ENCODE data around the gene XRN1. TPM values are rescaled to one million over a fixed set of nuclear protein-coding genes. Genes with fewer than 3 reads are reported as not detected.

Gene XRN1
- total and polyA plus RNA-seq, 2 of the 8 experiments (the other 6 are each of a cell fraction or from before 2014, with no cell fraction given) = 1.9 to 17.2 TPM

DNA sequence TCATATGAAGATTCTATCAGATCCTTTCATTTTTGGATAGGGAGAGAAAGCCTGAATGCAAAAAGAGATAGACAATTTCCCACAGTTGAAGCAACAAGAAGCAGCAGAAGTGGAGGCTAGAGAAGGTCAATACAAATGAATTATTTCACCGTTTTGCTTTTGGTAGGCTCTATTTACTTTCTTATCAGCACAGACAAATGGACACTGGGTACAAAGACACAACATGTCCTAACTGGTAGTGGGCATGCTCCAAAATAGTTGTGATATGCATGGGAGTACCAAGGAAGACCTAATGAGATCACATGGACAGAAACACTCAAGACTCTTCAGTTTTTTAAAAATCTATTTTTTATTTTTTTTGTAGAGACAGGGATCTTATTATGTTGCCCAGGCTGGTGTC, 99.4 kb downstream of the XRN1 start:
- Histone ChIP-seq H3K23me2 (ENCODE audit: low read depth, low read length) (no peaks in the 10 kb centered on the region), H3K4ac (replicated peaks; ENCODE audit: insufficient read length, low read depth, low read length) (no peak overlapping the region), H4K5ac (ENCODE audit: insufficient read length, low read depth, low read length) (no peak overlapping the region), H2BK20ac (ENCODE audit: low read length) (no peak overlapping the region), H3K4me3 (ENCODE audit: extremely low read depth in 1 of 4, insufficient read depth in 2 of 4, low read depth in 3 of 4, low read length in 4 of 4) (no peak overlapping the region), H4K91ac (replicated peaks; ENCODE audit: insufficient read length, low read length) (no peak overlapping the region), H3K9me3 (ENCODE audit: insufficient read depth in 2 of 2, low read depth in 1 of 2, low read length in 1 of 2) (no peaks in the 10 kb centered on the region), H2BK5ac (ENCODE audit: low read depth, low read length) (no peak overlapping the region), H2BK120ac (replicated peaks; ENCODE audit: low read depth, low read length) (no peak overlapping the region), H2AK5ac (ENCODE audit: low read depth, low read length) (no peak overlapping the region), H4K20me1 (replicated peaks in 1 of 2; ENCODE audit: control insufficient read depth in 1 of 2, insufficient read depth in 2 of 2, low read length in 2 of 2) (no peaks in the 10 kb centered on the region), H2BK12ac (ENCODE audit: low read depth, low read length) (no peak overlapping the region), H3K79me2 (ENCODE audit: control insufficient read depth in 1 of 2, insufficient read depth in 2 of 2, low read length in 2 of 2) (no peaks in the 10 kb centered on the region), H3K36me3 (ENCODE audit: control insufficient read depth in 2 of 4, insufficient read depth in 4 of 4, low read length in 3 of 4) (peaks cover 0 to 3% (median 1%) of the 10 kb centered on the region in 4 experiments; a peak in 1 of 8 replicates), H3K14ac (ENCODE audit: insufficient read length) (no peak overlapping the region), H3K4me1 (replicated peaks in 1 of 4; ENCODE audit: control insufficient read depth in 3 of 4, insufficient read depth in 4 of 4, low read length in 3 of 4) (no peaks in the 10 kb centered on the region), H3K27ac (ENCODE audit: low read depth, low read length) (no peak overlapping the region), H3K56ac (replicated peaks; ENCODE audit: insufficient read length, low read depth, low read length) (no peak overlapping the region), H3K9ac (replicated peaks in 1 of 4; ENCODE audit: extremely low read depth in 1 of 4, low read depth in 3 of 4, low read length in 3 of 4) (no peak overlapping the region), H3K27me3 (replicated peaks in 1 of 4; ENCODE audit: control insufficient read depth in 3 of 4, extremely low read depth in 1 of 4, insufficient read depth in 3 of 4, low read length in 3 of 4) (no peaks in the 10 kb centered on the region), H2AFZ (ENCODE audit: low read length) (no peak overlapping the region), H4K8ac (ENCODE audit: extremely low read depth, insufficient read depth, low read length) (no peak overlapping the region), H3K79me1 (ENCODE audit: low read depth, low read length) (no peaks in the 10 kb centered on the region), H3K18ac (ENCODE audit: extremely low read depth, low read length) (no peak overlapping the region), H3K4me2 (ENCODE audit: insufficient read depth in 1 of 2, low read depth in 2 of 2, low read length in 2 of 2) (no peak overlapping the region), H3K23ac (ENCODE audit: insufficient read length) (no peak overlapping the region), H2BK15ac (ENCODE audit: low read length) (no peak overlapping the region)
- 87% methylated on average over 1 of the region's 1 CpG; no CpG with 5 or more reads in 1 of the 2 experiments for WGBS, 2 experiments (ENCODE audit: extremely low coverage in 1 of 2, insufficient coverage in 1 of 2, insufficient read length in 1 of 2, insufficient replicate concordance in 2 of 2, low coverage in 1 of 2, low lambda C conversion rate in 2 of 2, missing lambda C conversion rate in 1 of 2)
- POLR2A ChIA-PET (ENCODE audit: partially characterized antibody) = no interaction called here
- DNase-seq (ENCODE audit: low read depth in 1 of 2, low spot score in 2 of 2) = no peak
- no peak for FAIRE-seq
- TF ChIP-seq HDAC2 (IDR thresholded peaks at IDR 0.05; ENCODE audit: borderline replicate concordance in 1 of 2, low read depth in 2 of 2, low read length in 2 of 2) = no peak
- CTCF ChIA-PET (ENCODE audit: partially characterized antibody) = no interaction called here
